IPS DF 6.9 (cell line): ENCODE data around the gene SLC2A5.

ENCODE experiments used
- DNase-seq: peaks from one replicate; pipeline ENCODE4 v3.0.0-alpha.2; 2013; ENCODE audit warnings: low read depth, low spot score
- H3K27ac ChIP-seq: one replicate; pipeline ENCODE4 v1.5.1; 2013; ENCODE audit warnings: low read length, control low read depth
- H3K27me3 ChIP-seq: 2 replicates; pipeline ENCODE4 v1.6.1; 2013; ENCODE audit warnings: mild to moderate bottlenecking, low read length; ENCODE audit not compliant: control insufficient read depth, insufficient read depth
- H3K36me3 ChIP-seq: 2 replicates; pipeline ENCODE4 v1.6.1; 2013; ENCODE audit warnings: low read length; ENCODE audit not compliant: control insufficient read depth, insufficient read depth
- H3K4me1 ChIP-seq: 2 replicates; pipeline ENCODE4 v1.6.1; 2013; ENCODE audit warnings: low read length; ENCODE audit not compliant: control insufficient read depth, insufficient read depth
- H3K4me3 ChIP-seq: 2 replicates; pipeline ENCODE4 v1.5.1; 2013; ENCODE audit warnings: mild to moderate bottlenecking, low read length
- H3K9me3 ChIP-seq: 2 replicates; pipeline ENCODE4 v1.6.1; 2013; ENCODE audit warnings: low read length, inconsistent platforms; ENCODE audit not compliant: control insufficient read depth, insufficient read depth
- WGBS: extraction: QIAGEN DNeasy Blood & Tissue Kit; methylation state at CpG from one replicate; pipeline ENCODE4 v1.1.7; 2013; ENCODE audit warnings: mixed read lengths, missing lambda C conversion rate; ENCODE audit not compliant: insufficient read length, insufficient coverage; 5-methylcytosine and 5-hydroxymethylcytosine counted together

The SLC2A5 gene

DNA sequence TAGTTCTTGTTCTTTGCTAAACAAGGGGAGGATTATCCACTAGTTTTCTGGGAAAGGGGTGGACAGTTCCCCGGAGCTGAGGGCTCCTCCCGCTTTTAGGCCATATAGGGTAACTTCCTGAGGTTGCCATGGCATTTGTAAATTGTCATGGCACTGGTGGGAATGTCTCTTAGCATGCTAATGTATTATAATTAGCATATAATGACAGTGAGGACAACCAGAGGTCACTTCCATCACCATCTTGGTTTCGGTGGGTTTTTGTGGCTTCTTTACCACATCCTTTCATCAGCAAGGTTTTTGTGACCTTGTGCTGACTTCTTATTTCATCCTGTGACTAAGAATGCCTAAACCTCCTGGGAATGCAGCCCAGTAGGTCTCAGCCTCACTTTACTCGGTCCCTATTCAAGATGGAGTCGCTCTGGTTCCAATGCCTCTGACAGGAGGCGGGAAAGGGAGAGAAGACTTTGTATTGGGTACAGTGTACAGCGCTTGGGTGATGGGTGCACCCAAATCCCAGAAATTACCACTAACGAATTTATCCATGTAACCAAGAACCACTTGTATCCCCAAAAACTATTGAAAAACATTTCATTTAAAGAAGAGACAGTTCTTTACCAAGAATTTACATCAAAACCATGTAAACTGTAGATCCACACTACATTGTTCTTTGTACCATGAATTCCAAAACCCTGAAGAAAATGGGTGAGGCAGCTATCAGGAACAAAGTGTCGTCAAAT, 8.7 kb upstream of the SLC2A5 start:
- no peaks in the 10 kb centered on the region for H3K36me3 ChIP-seq
- DNase-seq = no peak
- H3K9me3 ChIP-seq = no peaks in the 10 kb centered on the region
- H3K4me3 ChIP-seq = no peak overlapping the region
- H3K27me3 ChIP-seq = no peaks in the 10 kb centered on the region
- no CpG with 5 or more reads among the region's 9 CpGs for WGBS
- no peaks in the 10 kb centered on the region for H3K4me1 ChIP-seq
- H3K27ac ChIP-seq = no peak overlapping the region

DNA sequence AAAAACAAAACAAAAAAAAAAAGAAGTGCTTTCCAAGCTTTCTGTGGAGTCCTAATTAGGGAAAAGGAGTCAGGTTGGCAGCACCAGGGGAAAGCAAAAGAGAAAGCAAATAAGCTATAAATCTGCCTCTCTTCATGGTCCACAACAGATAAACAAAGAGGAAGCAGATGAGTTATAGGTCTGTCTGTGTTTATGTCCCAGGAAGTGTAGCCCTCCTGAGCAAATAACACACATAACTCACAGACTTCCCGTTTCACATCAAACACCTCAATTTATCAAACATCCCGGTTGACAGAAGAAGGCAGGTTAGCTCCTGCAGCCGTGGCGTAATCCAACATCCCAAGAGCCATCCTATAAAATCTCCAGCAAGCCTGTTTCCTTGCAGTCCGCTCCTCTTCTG, 5.6 kb upstream of the SLC2A5 start:
- H3K4me1 ChIP-seq = no peaks in the 10 kb centered on the region; the same call in 1 of the 2 replicates
- no peak for DNase-seq
- no peaks in the 10 kb centered on the region for H3K9me3 ChIP-seq
- no peaks in the 10 kb centered on the region for H3K27me3 ChIP-seq
- no peak overlapping the region for H3K4me3 ChIP-seq
- H3K36me3 ChIP-seq = no peaks in the 10 kb centered on the region
- no peak overlapping the region for H3K27ac ChIP-seq
- no CpG with 5 or more reads among the region's 5 CpGs for WGBS

DNA sequence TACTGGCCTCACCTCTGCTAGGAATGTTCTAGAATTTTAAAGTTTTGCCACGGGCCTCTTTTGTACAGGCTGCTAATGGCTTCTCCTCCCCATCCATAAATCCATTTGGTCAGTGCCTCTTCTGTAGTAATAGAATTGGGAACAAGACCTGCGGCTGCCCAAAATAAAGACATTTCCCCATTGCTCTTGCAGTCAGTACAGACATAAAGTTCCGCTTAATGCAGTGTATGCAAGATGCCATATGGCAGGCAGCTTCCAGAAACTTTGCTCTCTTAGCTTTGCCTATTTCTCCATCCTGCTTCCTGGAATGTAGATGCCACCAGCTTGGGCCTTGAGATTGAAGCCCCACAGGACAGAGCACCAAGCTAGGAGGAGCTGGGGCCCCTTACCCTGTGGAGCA, 3.7 kb upstream of the SLC2A5 start:
- H3K4me3 ChIP-seq = no peak overlapping the region
- WGBS = no CpG with 5 or more reads among the region's 3 CpGs
- no peak for DNase-seq
- no peak overlapping the region for H3K27ac ChIP-seq
- H3K9me3 ChIP-seq = no peaks in the 10 kb centered on the region
- no peaks in the 10 kb centered on the region; the same call in 1 of the 2 replicates for H3K4me1 ChIP-seq
- no peaks in the 10 kb centered on the region for H3K27me3 ChIP-seq
- no peaks in the 10 kb centered on the region for H3K36me3 ChIP-seq

DNA sequence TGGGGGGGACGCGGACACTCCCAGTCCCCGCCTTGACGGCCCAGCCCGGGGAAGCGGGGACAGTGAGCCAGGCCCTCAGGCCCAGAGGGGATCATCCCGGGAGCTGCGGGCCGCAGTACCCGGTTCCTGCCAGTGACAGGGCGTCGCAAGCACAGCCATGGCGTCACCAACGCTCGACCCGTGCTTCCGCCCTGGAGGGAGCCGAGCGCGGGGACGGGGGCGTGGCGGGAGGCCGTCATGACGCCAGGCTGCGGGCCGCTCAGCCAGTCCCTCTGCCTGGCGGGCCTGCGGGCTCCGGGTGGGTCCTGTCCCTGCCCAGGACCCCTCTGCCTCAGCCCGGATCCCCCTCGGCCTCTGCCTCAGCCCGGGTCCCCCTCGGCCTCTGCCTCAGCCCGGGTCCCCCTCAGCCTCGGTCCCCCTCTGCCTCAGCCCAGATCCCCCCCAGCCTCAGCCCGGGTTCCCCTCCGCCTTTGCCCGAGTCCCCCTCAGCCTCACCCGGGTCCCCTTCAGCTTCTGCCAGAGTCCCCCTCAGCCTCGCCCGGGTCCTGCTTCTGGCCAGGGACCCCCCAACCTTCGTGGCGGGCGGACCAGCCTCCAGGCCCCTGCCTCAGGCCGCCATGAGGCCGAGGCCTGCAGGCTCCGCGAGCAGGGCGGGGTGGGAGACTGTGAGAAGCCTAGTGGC, 2.3 kb upstream of the SLC2A5 start:
- Histone ChIP-seq H3K27ac (no peak overlapping the region), H3K4me1 (no peaks in the 10 kb centered on the region; the same call in 1 of the 2 replicates), H3K36me3 (no peaks in the 10 kb centered on the region), H3K9me3 (no peaks in the 10 kb centered on the region), H3K4me3 (no peak overlapping the region; the same call in 1 of the 2 replicates), H3K27me3 (no peaks in the 10 kb centered on the region)
- no peak for DNase-seq
- WGBS = no CpG with 5 or more reads among the region's 50 CpGs

DNA sequence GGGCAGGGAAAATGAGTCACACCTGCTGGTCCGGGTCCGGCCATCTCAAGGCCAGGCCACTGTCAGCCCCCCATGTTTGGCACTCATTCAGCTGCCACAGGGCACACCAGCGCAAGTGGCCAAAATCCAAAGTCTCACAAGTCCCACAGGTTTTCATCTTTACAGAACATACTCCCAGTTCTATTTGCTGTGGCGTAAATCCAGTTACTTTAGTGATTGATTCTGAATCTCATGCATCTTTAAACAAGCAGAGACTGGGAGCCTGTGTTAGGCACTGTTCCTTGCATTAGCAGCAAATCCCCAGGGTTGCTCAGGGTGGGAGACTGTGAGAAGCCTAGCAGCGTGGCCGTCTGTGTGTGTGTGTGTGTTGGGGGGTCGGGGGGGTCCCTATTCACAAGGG, 1.1 kb upstream of the SLC2A5 start:
- Histone ChIP-seq H3K4me1 (no peaks in the 10 kb centered on the region; the same call in 1 of the 2 replicates), H3K27ac (no peak overlapping the region), H3K36me3 (no peaks in the 10 kb centered on the region), H3K27me3 (no peaks in the 10 kb centered on the region), H3K9me3 (no peaks in the 10 kb centered on the region), H3K4me3 (no peak overlapping the region)
- DNase-seq = no peak
- no CpG with 5 or more reads among the region's 7 CpGs for WGBS

DNA sequence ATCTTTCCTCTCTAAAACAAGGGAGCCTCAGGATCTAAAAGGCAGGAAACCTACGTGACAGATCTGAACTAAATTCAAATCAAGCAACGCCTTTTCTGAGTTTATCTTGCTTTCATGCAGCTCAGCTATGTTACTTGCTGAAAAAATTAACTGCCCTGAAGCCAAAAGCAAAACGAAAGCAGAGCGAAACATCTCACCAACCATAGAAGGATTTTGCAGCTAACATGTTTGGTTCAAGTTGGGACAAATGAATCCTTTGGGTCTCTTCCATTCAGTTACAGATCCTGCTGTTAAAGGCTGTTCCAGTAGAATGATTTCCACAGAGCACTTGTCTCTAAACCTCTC, 482 bp downstream of the SLC2A5 start:
- Histone ChIP-seq H3K27me3 (no peaks in the 10 kb centered on the region), H3K36me3 (no peaks in the 10 kb centered on the region), H3K4me3 (no peak overlapping the region), H3K27ac (no peak overlapping the region), H3K9me3 (no peaks in the 10 kb centered on the region), H3K4me1 (no peaks in the 10 kb centered on the region; the same call in 1 of the 2 replicates)
- no peak for DNase-seq
- WGBS = no CpG with 5 or more reads among the region's 4 CpGs

DNA sequence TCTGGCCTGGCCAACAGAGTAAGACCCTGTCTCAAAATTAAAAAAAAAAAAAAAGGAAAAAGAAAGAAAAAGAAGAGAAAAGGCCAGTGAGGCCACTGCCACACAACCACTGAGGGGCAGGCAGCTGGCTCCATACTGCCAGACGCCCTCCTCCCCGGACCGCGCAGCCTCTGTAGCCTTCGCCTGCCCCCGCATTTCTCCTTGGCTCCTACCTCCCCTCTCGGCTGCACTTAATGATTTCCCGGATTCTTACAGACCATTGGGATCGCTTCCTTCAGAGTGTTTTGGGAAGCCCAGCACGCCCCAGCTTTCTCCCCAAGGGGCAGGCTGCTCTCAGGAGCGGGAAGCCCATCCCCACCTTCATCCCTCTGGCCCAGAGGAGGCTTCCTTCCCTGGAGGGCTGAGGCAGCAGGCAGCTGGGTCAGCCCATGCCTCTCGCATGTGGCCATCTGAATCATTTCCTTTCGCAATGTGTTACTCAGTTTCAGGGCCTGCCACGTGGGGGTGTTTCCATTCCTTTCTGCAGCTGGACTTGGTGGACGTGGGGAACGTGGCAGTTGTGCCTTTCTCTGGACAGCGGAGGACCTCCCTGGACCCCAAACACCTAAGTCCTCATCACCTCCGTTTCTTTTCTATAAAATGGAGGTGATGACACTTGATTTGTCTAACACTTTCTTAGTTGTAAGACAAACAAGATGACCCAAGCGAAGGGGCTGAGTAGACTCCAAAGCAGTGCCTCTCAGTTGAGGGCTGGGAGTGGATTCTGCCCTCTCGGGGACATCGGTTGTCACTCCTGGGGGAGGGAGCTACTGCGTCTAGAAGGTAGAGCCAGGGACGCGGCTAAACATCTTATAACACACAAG, 2.3 kb downstream of the SLC2A5 start:
- Histone ChIP-seq H3K4me1 (no peaks in the 10 kb centered on the region; the same call in 1 of the 2 replicates), H3K36me3 (no peaks in the 10 kb centered on the region), H3K9me3 (no peaks in the 10 kb centered on the region), H3K4me3 (no peak overlapping the region), H3K27me3 (no peaks in the 10 kb centered on the region), H3K27ac (no peak overlapping the region)
- WGBS = no CpG with 5 or more reads among the region's 24 CpGs
- DNase-seq = no peak

DNA sequence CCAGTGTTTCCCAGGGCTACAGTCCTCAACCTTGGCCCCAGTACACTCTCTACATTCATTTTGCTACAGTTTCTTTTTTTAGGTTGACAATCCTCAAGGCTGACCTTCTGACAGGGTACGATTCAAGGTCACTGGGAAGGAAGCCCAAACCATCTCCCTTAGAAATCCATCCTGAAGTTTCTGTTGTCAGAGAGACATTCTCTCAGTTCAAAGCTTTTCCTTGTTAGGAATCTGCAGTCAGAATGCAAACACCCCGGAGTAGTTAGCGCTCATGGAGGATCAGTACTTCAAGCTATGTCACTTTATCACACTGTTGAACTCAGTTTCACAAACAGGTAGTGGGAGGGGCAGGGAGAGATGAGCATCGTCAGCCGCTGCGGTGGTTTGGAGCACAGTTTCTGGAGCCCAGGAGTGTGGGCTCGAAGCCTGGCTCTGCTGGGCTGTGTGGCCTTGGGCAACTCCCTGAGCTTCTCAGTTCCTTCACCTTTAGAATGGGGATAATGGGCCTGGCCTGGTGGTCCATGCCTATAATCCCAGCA, 4.2 kb downstream of the SLC2A5 start:
- Histone ChIP-seq H3K4me1 (no peaks in the 10 kb centered on the region), H3K9me3 (no peaks in the 10 kb centered on the region), H3K4me3 (no peak overlapping the region), H3K36me3 (no peaks in the 10 kb centered on the region), H3K27me3 (no peaks in the 10 kb centered on the region), H3K27ac (no peak overlapping the region)
- no peak for DNase-seq
- WGBS = no CpG with 5 or more reads among the region's 7 CpGs

DNA sequence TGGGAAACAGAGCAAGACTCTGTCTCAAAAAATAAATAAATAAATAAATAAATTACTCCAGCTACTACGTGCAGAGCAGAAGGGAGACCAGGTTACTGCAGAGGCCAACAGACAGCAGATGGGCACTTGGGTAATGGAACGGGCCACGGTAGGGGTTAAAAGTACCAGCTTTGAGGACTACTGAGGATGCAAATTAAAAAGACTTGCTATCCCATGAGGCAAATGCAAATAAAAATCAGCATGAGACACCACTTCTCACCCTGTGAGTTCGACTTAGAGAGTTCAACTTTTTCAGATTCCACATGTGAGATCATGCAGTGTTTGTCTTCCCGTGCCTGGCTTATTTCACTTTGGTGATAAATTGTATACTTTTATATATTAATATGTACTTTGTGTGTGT, 6.6 kb downstream of the SLC2A5 start:
- no peaks in the 10 kb centered on the region for H3K9me3 ChIP-seq
- H3K4me1 ChIP-seq = peaks cover 3% of the 10 kb centered on the region; the same call in 1 of the 2 replicates
- no peak overlapping the region for H3K27ac ChIP-seq

DNA sequence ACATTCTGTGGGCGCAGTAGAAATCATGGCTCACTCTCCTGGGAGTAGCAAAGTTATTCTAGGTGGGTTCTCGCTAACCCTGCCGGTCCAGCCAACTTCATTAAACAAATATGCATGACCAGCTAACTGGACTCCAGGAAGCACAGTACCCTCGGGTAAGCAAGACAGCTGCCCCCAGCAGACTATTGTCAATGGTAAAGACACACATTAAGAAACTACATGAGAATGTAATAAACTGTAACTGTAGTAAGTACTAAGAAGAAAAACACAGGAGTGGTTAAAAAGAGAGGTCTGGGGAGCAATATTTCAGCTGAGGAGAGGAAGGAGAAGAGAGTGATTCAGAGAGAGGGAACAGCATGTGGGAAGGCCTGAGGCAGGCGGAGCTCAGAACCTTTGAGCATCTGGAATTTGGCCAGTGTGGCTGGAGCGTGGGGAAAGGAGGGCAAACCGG, 7.4 kb downstream of the SLC2A5 start:
- Histone ChIP-seq H3K27me3 (no peaks in the 10 kb centered on the region), H3K9me3 (no peaks in the 10 kb centered on the region), H3K36me3 (no peaks in the 10 kb centered on the region; the same call in 1 of the 2 replicates), H3K4me3 (no peak overlapping the region), H3K4me1 (peaks cover 3% of the 10 kb centered on the region; the same call in 1 of the 2 replicates), H3K27ac (no peak overlapping the region)
- no peak for DNase-seq
- WGBS = no CpG with 5 or more reads among the region's 7 CpGs

More for the DNA sequence above, 6.6 kb downstream of the SLC2A5 start:
- no peaks in the 10 kb centered on the region for H3K27me3 ChIP-seq
- WGBS = no CpG with 5 or more reads among the region's 5 CpGs
- DNase-seq = no peak
- H3K36me3 ChIP-seq = no peaks in the 10 kb centered on the region; the same call in 1 of the 2 replicates
- H3K4me3 ChIP-seq = no peak overlapping the region
